GM21526 (cell line): Measurements from ENCODE around the gene TPGS1.

Experiments used
- ATAC-seq: cut with Tn5 transposase; IDR thresholded peaks from one replicate; pipeline ENCODE4 v1.9.1; 2021; ENCODE audit warnings: moderate library complexity; ENCODE audit not compliant: unreplicated experiment, low FRiP score

TPGS1 gene

DNA sequence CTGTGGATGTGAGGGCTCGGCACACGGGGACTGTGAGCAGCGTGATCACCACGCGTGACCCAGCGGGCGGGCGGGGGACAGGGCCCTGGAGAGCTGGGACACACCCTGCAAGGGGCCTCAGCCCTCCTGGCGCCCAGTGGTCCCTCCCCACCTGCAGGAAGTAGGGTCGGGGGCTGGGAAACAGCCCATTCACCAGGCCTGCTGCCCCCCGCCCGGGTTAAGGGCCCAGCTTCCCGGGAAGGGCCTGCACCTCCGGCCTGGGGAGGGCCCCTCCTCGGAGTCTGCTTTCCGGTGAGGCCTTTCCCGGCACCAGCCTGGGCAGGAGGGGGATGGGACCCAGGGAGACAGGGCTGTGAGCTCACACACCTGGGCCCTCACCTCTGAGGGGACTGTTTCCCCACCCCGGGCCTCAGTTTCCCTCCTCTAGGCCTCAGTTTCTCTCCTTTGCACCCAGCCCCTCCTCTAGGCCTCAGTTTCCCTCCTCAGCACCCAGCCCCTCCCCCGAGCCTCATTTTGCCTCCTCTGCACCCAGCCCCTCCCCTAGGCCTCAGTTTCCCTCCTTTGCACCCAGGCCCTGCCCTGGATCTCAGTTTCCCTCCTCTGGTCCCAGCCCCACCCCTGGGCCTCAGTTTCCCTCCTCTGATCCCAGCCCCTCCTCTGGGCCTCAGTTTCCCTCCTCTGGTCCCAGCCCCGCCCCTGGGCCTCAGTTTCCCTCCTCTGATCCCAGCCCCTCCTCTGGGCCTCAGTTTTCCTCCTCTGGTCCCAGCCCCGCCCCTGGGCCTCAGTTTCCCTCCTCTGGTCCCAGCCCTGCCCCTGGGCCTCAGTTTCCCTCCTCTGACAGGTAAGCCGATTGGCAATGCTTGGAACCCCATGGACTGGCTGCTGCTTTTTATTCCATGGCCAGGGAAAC, 12.9 kb upstream of the TPGS1 start:
- ATAC-seq, result no peak

DNA sequence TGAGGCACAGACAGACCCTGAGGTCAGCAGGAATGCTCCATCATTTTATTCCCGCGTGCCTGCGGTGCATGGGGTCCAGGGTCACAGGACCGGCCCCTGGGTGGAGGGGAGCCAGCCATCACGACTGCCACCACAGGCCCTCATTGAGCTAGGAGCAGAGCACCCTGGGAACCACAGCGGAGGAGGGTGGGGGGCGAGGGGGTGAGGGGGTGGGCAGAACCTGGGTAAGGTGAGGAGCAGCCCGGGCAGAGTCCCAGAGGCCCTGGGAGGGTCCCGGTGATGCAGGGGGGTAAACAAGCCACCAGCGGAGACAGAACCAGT, 12.3 kb upstream of the TPGS1 start:
- no peak for ATAC-seq

DNA sequence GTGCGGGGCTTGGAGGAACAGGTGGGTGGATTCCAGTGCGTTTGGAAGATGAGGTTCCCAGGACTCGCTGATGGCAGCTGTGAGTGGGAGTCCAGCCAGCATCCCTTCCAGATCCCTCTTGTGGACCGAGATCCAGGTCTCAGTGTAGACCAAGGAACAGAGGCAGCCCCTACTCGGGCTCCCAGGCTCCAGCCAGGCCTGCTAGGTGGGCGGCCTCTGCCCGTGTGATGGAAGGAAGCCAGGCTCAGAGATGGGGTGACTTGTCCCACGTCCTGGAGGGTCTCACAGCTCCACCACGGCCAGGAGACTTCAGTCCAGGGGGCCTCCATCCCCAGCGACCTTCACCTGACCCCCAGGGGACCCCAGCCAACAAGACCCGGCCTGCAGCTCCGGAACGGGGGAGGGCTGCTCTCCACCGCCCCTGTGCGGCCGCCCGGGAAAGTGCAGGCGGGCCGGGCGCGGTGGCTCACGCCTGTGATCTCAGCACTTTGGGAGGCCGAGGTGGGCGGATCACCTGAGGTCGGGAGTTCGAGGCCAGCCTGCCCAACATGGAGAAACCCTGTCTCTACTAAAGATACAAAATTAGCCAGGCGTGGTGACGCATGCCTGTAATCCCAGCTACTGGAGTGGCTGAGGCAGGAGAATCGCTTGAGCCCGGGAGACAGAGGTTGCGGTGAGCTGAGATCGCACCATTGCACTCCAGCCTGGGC, 11.7 kb upstream of the TPGS1 start:
- no peak for ATAC-seq

DNA sequence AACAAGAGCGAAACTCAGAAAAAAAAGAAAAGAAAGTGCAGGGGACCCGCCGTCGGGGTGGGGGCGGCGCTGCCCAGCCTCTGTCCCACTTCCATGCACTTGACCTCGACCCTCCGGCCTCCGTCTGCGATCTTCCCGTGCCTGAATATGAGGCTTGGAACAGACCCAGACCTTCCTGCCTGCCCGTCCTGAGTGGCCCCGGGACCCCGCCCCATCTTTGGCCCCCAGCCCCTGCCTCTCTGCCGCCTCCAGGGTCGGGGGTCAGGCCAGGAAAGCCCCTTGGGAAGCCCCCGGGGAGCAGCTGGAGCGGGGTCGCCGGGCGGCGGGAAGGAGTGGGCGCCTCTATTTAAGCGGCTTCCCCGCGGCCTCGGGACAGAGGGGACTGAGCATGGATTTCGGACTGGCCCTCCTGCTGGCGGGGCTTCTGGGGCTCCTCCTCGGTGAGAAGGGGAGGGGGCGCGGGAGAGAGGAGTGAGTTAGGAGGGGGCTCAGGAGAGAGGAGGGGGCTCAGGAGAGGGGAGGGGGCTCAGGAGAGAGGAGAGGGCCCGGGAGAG, 11.1 kb upstream of the TPGS1 start, which contains the start of gene MADCAM1:
TSS of gene MADCAM1 (plus strand) at position 375 of the 554 bp plus-strand sequence. CDS start at position 389, 14 bp downstream.
- ATAC-seq, result no peak

DNA sequence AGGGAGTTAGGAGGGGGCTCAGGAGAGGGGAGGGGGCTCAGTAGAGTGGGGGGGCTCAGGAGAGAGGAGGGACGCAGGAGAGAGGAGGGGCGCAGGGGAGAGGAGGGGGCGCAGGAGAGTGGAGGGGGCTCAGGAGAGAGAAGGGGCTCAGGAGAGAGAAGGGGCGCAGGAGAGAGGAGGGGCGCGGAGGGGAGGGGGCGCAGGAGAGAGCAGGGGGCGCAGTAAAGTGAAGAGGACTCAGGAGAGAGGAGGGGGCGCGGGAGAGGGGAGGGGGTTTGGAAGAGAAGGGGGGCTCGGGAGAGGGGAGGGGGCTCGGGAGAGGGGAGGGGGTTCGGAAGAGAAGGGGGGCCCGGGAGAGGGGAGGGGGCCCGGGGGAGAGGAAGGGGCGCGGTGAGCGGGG, 10.3 kb upstream of the TPGS1 start:
- ATAC-seq, result no peak

DNA sequence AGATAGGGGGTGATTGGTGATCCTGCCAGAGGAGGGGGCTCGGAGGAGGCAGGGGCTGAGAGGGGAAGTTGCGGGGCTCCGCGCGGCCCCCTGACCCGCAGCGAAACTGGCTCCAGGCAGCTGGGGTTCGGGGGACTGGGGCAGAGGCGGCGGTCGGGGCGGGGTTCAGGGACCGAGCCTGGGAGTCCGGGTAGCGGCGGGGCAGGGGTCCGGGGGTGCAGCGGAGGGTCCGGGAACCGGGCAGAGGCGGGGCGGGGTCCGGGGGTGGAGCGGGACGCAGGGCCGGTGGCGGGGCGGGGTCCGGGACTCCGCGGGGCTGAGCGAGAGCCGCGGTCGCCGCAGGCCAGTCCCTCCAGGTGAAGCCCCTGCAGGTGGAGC, 9.8 kb upstream of the TPGS1 start:
- no peak for ATAC-seq

DNA sequence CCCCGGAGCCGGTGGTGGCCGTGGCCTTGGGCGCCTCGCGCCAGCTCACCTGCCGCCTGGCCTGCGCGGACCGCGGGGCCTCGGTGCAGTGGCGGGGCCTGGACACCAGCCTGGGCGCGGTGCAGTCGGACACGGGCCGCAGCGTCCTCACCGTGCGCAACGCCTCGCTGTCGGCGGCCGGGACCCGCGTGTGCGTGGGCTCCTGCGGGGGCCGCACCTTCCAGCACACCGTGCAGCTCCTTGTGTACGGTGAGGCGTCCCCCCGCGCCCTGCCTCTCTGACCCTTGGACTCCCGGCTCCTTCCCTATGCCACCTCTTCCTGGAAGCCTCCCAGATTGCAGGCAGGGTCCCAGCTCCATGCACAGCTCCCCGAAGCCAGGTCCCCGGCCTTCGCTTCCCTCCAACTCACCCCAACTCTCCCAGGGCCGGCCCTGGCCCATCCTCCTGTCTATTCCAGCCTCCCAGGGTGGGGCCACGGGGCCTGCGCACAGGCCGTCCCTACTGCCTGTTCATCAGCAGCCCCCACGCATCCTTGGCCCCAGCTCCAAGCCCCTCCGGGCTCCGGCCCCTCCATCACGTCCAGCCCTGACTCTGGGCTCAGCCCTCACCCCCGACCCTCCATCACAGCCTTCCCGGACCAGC, 9.3 kb upstream of the TPGS1 start:
- no peak for ATAC-seq

DNA sequence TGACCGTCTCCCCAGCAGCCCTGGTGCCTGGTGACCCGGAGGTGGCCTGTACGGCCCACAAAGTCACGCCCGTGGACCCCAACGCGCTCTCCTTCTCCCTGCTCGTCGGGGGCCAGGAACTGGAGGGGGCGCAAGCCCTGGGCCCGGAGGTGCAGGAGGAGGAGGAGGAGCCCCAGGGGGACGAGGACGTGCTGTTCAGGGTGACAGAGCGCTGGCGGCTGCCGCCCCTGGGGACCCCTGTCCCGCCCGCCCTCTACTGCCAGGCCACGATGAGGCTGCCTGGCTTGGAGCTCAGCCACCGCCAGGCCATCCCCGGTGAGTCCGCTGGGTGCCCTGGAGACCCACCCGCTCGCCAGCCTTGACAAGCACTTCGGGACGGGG, 8.8 kb upstream of the TPGS1 start:
- ATAC-seq, result no peak

DNA sequence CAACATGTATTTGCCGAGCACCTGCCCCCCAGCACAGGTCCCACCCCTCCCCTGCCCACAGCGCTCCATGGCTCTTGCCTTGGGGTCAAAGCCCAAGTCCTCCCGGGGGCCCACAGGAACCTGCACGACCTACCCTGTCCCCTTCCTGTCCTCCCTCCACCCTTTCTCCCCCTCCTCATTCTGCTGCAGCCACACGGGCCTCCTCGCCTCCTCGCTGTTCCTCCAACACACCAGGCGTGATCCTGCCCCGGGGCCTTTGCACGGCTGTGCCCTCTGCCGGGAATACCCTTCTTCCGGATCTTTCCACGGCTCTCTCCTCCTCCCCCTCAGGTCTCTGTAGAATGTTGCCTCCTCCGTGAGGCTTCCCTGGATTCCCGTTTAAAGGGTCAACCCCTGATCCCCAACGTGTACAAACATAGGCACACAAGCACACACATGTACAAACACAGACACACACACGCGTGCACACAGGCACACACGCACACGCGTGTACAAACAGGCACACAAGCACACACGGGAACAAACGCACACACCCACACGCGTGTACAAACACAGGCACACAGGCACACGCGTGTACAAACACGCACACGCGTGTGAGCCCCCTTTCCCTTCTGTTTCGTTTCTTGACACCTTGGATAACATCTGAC, 8.2 kb upstream of the TPGS1 start:
- ATAC-seq, result no peak

DNA sequence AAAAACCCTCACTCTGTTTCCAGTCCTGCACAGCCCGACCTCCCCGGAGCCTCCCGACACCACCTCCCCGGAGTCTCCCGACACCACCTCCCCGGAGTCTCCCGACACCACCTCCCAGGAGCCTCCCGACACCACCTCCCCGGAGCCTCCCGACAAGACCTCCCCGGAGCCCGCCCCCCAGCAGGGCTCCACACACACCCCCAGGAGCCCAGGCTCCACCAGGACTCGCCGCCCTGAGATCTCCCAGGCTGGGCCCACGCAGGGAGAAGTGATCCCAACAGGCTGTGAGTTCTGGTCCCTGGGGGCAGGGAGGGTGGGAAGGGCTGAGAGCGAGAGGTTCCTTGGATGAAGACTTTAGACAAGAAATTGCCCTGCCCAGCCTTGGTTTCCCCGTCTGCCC, 5.7 kb upstream of the TPGS1 start:
- no peak for ATAC-seq

DNA sequence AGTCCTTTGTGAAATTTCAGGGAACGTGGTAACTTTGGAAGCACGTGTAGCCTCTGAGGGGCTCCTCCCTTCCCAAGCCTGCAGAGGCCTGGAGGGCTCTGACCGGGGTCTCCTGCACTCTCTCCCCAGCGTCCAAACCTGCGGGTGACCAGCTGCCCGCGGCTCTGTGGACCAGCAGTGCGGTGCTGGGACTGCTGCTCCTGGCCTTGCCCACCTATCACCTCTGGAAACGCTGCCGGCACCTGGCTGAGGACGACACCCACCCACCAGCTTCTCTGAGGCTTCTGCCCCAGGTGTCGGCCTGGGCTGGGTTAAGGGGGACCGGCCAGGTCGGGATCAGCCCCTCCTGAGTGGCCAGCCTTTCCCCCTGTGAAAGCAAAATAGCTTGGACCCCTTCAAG, 2.7 kb upstream of the TPGS1 start:
- ATAC-seq, result no peak

DNA sequence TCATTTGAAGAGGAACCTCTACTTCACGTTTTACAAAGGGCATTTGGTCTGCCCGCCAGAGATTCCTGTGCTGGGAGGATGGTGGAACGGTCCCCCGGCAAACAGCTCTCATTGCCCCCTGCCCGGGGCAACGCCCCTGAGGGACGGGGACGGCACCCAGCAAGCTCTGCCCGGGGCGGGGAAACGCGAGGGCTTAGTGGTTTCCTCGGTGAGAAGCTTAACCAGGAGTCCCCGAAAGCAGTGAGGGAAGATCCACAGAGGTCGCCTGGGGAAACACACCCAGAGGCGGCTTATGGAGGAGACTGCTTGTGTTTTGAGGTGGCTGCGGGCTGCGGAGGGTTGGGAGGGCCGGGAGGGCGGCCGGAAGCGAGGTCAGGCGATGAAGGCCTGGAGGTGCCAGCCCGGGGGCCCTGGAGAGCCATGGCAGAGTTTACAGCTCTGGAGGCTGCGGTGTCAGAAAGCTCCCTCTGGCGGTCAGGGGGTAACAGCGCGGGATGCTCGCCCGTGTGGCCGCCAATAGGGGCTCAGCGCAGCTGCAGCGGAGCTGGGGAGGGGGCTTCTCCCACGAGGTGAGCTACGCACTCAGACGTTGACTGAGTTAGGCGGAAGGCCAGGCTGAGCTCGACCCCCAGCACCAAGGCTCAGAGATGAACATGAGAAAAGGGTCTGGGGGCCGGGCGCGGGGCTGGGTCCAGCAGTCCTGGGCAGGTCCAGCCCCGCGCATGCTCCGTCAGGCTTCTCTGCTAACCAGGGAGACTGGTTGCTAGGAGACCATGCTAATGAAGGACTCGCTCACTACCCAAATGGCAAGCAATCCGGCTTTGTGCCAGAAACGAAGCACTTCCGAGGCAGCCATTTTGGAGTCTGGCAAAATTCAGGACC, 652 bp upstream of the TPGS1 start:
- ATAC-seq, result peak; percentile 54

DNA sequence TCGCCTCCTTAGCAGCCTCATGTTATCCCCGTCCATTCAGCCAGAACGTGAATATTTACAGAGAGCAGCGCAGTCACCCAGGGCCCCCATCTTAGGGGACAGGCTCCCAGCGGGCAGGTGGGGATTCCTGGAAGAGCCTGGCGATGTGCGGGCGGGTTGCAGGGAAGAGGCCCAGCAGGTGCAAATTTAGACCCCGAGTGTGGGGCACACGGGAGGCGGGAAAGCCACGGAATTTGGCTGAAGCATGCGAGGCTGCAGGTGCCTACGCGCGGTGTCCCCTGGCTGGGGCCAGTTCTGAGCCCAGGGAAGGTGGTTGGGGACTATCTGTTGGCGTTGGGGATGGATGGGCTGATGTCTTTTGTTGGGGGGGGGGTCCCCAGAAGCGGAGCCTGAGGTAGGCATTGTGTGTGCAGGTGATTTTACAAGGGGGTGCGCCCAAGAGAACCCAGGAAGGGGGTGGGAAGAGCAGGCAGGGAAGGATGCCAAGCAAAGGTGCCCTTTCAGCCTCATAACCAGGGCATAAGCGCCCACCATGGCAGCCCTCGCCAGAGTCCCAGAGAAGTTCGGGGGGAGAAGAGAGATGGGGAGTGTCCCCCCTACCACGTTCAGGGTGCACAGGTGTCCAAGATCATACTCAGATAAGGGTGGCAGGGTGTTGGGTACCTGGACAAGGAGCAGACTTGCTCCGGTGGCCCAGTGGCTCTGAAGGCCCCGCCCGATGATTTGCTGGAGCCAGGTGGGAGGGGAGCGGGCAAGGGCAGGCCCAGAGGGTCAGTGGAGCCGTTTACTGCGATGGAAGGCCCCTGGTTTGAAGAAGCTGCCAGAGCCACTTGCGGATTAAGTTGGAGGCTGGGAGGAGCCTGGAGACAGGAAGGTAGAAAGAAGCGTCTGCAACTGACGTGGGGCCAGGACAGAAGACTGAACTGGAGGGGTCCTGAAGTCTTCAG, 1.2 kb downstream of the TPGS1 start:
- ATAC-seq, result no peak

DNA sequence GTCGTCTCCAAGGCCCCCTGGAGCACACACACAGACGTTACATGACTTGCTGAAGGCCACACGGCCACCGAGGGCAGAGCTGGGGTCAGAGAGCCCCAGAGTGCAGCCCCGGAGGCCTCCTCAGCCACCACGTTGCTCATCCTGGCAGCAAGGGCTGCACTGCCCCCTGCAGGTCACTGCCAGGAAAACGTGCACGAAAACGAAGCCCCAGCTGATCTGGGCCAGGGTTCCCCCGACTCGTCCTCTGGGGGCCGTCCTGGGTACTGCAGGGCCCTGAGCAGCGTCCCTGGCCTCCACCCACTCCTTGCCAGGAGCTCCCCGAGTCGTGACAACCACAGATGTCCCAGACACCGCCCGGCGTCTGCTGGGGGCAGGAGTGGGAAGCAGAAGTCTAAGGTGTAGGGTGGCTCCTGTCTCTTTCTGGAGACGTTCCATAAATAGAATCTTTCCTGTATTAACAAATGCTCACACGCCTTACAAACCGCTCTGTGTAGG, 3.4 kb downstream of the TPGS1 start:
- ATAC-seq, result peak; percentile 29

DNA sequence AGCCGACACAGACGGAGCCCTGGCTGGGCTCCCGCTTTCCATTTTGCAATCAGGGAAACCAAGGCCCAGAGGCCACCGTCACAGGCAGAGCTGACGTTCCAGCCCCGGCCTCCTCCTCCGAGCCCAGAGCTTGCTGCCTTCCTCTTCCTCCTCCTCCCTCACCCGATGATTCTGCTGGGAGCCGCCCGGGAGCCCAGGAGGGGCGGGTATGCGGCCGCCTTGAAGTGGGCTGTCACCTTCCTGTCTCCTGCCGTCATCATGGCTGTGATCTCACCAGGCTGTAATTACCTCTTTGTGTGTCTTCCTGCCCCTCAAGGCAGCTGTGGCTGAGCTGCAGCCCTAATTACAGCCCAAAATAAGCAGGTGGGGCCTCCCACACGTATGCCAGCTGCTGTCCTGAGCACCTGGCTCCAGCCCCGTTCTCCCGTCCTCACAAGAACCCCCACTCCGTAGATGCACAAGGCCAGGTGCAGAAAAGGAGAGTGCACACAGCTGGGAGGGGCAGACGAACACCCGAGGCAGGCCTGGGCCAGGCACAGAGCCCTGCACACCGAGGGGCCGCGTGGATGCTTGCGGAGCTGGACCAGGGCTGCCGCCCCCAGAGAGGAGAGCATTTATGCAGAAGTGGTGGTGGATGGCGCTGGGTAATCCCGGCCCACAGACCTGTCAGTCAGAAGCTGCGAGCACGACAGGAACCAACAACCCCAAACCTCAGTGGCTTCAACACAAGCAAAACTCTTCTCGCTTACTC, 4.0 kb downstream of the TPGS1 start:
- no peak for ATAC-seq

DNA sequence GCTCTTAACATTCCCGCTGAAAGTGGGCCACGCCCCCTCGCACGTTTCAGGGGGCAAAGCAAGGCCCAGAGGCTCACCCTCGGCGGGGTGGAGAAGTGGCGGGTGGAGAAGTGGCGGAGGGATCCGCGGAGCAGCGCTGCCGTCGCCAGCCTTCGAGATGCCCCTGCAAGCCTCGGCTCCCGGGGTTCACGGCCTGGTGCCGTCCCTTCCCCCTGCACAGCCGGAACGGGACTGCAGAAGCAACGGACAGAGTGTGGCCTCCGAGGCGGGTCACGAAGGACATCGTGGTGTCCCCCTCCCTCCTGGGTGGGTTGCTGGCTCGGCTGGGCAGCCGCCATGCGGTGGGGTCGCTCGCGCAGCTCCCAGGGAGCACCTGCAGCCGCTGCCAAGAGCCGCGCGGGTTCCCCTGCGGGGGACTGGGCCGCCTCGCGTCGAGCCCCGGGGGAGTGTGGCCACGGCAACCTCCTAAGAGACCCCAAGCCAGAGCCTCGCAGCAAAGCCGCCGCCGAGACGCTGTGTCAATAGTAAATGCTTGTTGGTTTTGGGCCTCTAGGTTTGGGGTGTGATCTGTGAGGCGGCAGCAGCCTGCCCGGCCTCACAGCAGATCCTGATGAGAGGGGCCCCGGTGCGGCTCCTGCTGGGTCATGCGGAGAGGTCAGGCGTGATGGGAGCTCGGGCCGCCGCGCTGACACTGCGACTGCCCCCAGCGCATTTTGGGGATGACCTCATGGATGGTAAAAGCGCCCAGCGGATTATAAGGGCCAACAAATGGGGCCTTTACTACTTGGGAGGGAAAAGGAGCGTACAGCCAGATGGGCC, 5.5 kb downstream of the TPGS1 start:
- no peak for ATAC-seq
